Transverse colon (tissue), 4 donors: ENCODE measurements around the gene ADGRG3. TPM values are rescaled to one million over a fixed set of nuclear protein-coding genes. Genes with fewer than 3 reads are reported as not detected.

ENCODE experiments used
- DNase-seq: peaks from one replicate; pipeline ENCODE4 v3.0.0-alpha.2; 2019
- H3K27ac ChIP-seq, 4 donors: fragments of 200-600 bp; sonication (generic); 2 replicates each; pipeline ENCODE4 v1.5.1; 2016 to 2018; ENCODE audit warnings: inconsistent platforms in 4 of 4
- H3K27me3 ChIP-seq: fragments of 200-600 bp; sonication (generic); 2 replicates; pipeline ENCODE4 v1.5.1; 2017; ENCODE audit warnings: inconsistent platforms
- H3K36me3 ChIP-seq, 4 donors: fragments of 200-600 bp; sonication (generic); 2 replicates each; pipeline ENCODE4 v1.5.1; 2017 to 2019; ENCODE audit warnings: inconsistent platforms in 4 of 4
- H3K4me1 ChIP-seq, 4 donors: fragments of 200-600 bp; sonication (generic); 2 replicates each; pipeline ENCODE4 v1.5.1; 2017 to 2020; ENCODE audit warnings: inconsistent platforms in 4 of 4
- H3K4me3 ChIP-seq, 4 donors: fragments of 200-600 bp; sonication (generic); 1 replicate in 1 of 4; 2 replicates in 3 of 4; pipeline versions ENCODE4 v1.5.1 to v1.6.1; 2017 to 2019; ENCODE audit warnings: inconsistent platforms in 4 of 4
- H3K9me3 ChIP-seq, 2 donors: fragments of 200-600 bp; sonication (generic); 2 replicates each; pipeline ENCODE4 v1.5.1; 2017 to 2019; ENCODE audit warnings: inconsistent platforms in 2 of 2
- CTCF ChIP-seq, 5 experiments: fragments of 200-600 bp in 3 of 5; fragments of 450-650 bp in 2 of 5; sonication (generic) in 3 of 5; IDR thresholded peaks; 1 replicate in 2 of 5; 2 replicates in 3 of 5; pipeline ENCODE4 v1.5.1; 2016 to 2017; ENCODE audit warnings: antibody characterized with exemption in 5 of 5, inconsistent platforms in 3 of 5, mild to moderate bottlenecking in 2 of 5, moderate library complexity in 1 of 5
- EP300 ChIP-seq: sonication (generic); formaldehyde crosslinking; IDR thresholded peaks from one replicate; pipeline ENCODE4 v1.6.1; 2017; ENCODE audit warnings: antibody characterized with exemption, low read depth
- POLR2A ChIP-seq: fragments of 450-650 bp; IDR thresholded peaks from one replicate; pipeline ENCODE4 v1.6.1; 2016; ENCODE audit warnings: antibody characterized with exemption, mild to moderate bottlenecking, moderate library complexity
- POLR2AphosphoS5 ChIP-seq, 3 donors: sonication (generic); formaldehyde crosslinking; IDR thresholded peaks; one replicate each; pipeline ENCODE4 v1.6.1; 2016; ENCODE audit warnings: antibody characterized with exemption in 3 of 3
- WGBS, 2 donors: methylation state at CpG; one replicate each; pipeline ENCODE4 v1.1.5; 2018; ENCODE audit warnings: low coverage in 1 of 2; 5-methylcytosine and 5-hydroxymethylcytosine counted together
- in situ Hi-C, 4 donors: fragments of 200-750 bp; cut with MboI; loops; one replicate each; pipeline versions ENCODE4 v1.15.0 to v1.15.1; 2017; ENCODE audit warnings: low sequenced_read_pairs in 3 of 4, low pct_ligation_motif_present in 1 of 4, low pct_unique_long_range_greater_than_20kb in 1 of 4
- intact Hi-C: fragments of 100-400 bp; cut with DNase I; formaldehyde crosslinking; loops from one replicate; pipeline ENCODE4 v1.15.1; 2023; ENCODE audit warnings: low total_unique reads
- total RNA-seq, 4 donors: library from RNA; depleted of rRNA; stranded (reverse); fragments of >200 nt; gene quantifications; one replicate each; pipeline ENCODE4 v1.1.0, GENCODE V29; 2016

ADGRG3 gene
- total RNA-seq, 4 donors from 2014 or later = 1.5 to 2.7 (median 2.2) TPM; not detected in 1

GRCh38 chr16:57707331-57707730 is 39.2 kb downstream of the ADGRG3 start:
- Histone ChIP-seq H3K36me3 (no peaks in the 10 kb centered on the region), H3K4me1 (no peaks in the 10 kb centered on the region), H3K27me3 (no peaks in the 10 kb centered on the region), H3K9me3 (no peaks in the 10 kb centered on the region), H3K27ac (no peak overlapping the region), H3K4me3 (no peak overlapping the region)
- intact Hi-C loops (no loop called here), in situ Hi-C loops (no loop called here)
- TF ChIP-seq POLR2A = no peak
- TF ChIP-seq EP300 = no peak
- no peak for TF ChIP-seq POLR2AphosphoS5 (IDR thresholded peaks at IDR 0.05)
- TF ChIP-seq CTCF (IDR thresholded peaks at IDR 0.05) = no peak
- no peak for DNase-seq
- WGBS, 2 donors = 89% methylated on average over 11 of the region's 11 CpGs; no CpG with 5 or more reads in 1 of the 2 donors

- TF ChIP-seq POLR2A (no peak), POLR2AphosphoS5 (IDR thresholded peaks at IDR 0.05) (no peak), EP300 (no peak), CTCF (IDR thresholded peaks at IDR 0.05) (no peak)
- H3K4me1 ChIP-seq = no peaks in the 10 kb centered on the region
- in situ Hi-C loops = no loop called here
- DNase-seq = no peak
- 80 to 100% methylated on average over 3 of the region's 3 CpGs for WGBS, 2 donors
- intact Hi-C loops = no loop called here
- no peaks in the 10 kb centered on the region for H3K9me3 ChIP-seq
- no peak overlapping the region for H3K4me3 ChIP-seq
- no peak overlapping the region for H3K27ac ChIP-seq
- H3K36me3 ChIP-seq = no peaks in the 10 kb centered on the region
- H3K27me3 ChIP-seq = no peaks in the 10 kb centered on the region
Observed at GRCh38 chr16:57708168-57708567, 40.1 kb downstream of the ADGRG3 start.

GRCh38 chr16:57709663-57710062 is 41.6 kb downstream of the ADGRG3 start:
- TF ChIP-seq EP300 = no peak
- TF ChIP-seq POLR2AphosphoS5 (IDR thresholded peaks at IDR 0.05) = no peak
- no peak for TF ChIP-seq POLR2A
- no peak for TF ChIP-seq CTCF (IDR thresholded peaks at IDR 0.05)
- H3K27me3 ChIP-seq = no peaks in the 10 kb centered on the region
- no peaks in the 10 kb centered on the region for H3K9me3 ChIP-seq
- in situ Hi-C loops (no loop called here), intact Hi-C loops (no loop called here)
- no peaks in the 10 kb centered on the region for H3K4me1 ChIP-seq
- no peaks in the 10 kb centered on the region for H3K36me3 ChIP-seq
- DNase-seq = no peak
- no peak overlapping the region for H3K27ac ChIP-seq
- WGBS, 2 donors = 79 to 86% methylated on average over 3 of the region's 3 CpGs
- H3K4me3 ChIP-seq = no peak overlapping the region

DNA sequence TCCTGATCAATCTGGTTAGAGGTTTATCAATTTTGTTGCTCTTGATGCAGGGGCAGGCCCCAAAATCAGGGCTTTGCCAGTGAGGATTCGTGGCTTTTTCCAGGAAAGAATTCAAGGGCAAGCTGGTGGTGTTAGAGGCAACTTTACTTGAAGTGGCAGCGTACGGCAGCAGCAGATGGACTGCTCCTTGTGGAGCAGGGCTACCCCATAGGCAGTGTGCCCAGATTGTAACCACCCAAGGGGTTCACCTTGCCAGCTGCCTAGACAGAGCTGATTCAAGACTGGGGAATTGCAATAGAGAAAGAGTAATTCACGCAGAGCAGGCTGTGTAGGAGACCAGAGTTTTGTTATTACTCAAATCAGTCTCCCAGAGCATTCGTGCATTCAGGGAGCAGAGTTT is 43.2 kb downstream of the ADGRG3 start:
- Histone ChIP-seq H3K36me3 (no peaks in the 10 kb centered on the region), H3K4me3 (no peak overlapping the region), H3K4me1 (no peaks in the 10 kb centered on the region), H3K9me3 (no peaks in the 10 kb centered on the region), H3K27me3 (no peaks in the 10 kb centered on the region), H3K27ac (no peak overlapping the region)
- intact Hi-C loops = no loop called here
- WGBS, 2 donors = 75% methylated on average over 5 of the region's 5 CpGs; no CpG with 5 or more reads in 1 of the 2 donors
- no peak for DNase-seq
- TF ChIP-seq CTCF (IDR thresholded peaks at IDR 0.05) (no peak), POLR2A (no peak), EP300 (no peak), POLR2AphosphoS5 (IDR thresholded peaks at IDR 0.05) (no peak)
- in situ Hi-C loops = no loop called here
